Prostate gland (tissue), 2 donors: Measurements from ENCODE around the gene CXorf66. TPM values are rescaled to one million over a fixed set of nuclear protein-coding genes. Genes with fewer than 3 reads are reported as not detected.
"Not testable (repeated sequence)": the region's sequence is repeated elsewhere in the genome, so short reads cannot be mapped to it uniquely, and the experiment has no call there.

Experiments
- DNase-seq: peaks from one replicate; pipeline ENCODE4 v3.0.0-alpha.2; 2019; ENCODE audit warnings: low spot score
- H3K27ac ChIP-seq, 2 donors: fragments of 200-600 bp; sonication (generic); 2 replicates each; pipeline ENCODE4 v1.5.1; 2017 to 2019
- H3K27me3 ChIP-seq: fragments of 200-600 bp; sonication (generic); replicated peaks from 2 replicates; pipeline ENCODE4 v1.5.1; 2019; ENCODE audit not compliant: insufficient read depth
- H3K36me3 ChIP-seq, 2 donors: fragments of 200-600 bp; sonication (generic); 1 replicate in 1 of 2; 2 replicates in 1 of 2; pipeline versions ENCODE4 v1.5.1 to v1.8.1; 2017 to 2019
- H3K4me1 ChIP-seq: fragments of 200-600 bp; sonication (generic); replicated peaks from 2 replicates; pipeline ENCODE4 v1.5.1; 2019
- H3K4me3 ChIP-seq, 2 donors: fragments of 200-600 bp; sonication (generic); 2 replicates each; pipeline ENCODE4 v1.5.1; 2017 to 2019
- H3K9me3 ChIP-seq: fragments of 200-600 bp; sonication (generic); 2 replicates; pipeline ENCODE4 v1.5.1; 2017
- POLR2A ChIP-seq: fragments of 450-650 bp; IDR thresholded peaks from one replicate; pipeline ENCODE4 v1.6.1; 2016; ENCODE audit warnings: antibody characterized with exemption, mild to moderate bottlenecking
- POLR2AphosphoS5 ChIP-seq: sonication (generic); formaldehyde crosslinking; IDR thresholded peaks from one replicate; pipeline ENCODE4 v1.6.1; 2017; ENCODE audit warnings: antibody characterized with exemption
- WGBS: methylation state at CpG from one replicate; pipeline ENCODE4 v1.1.5; 2018; 5-methylcytosine and 5-hydroxymethylcytosine counted together
- intact Hi-C: fragments of 100-400 bp; cut with DNase I; formaldehyde crosslinking; loops from one replicate; pipeline ENCODE4 v1.14.2; 2022
- total RNA-seq, 2 donors: library from RNA; depleted of rRNA; stranded (reverse); fragments of >200 nt; gene quantifications; one replicate each; pipeline ENCODE4 v1.1.0, GENCODE V29; 2016
- TF ChIP-seq, protein P1 (sequence below), 4 experiments: fragments of 200-600 bp in 2 of 4; fragments of 450-650 bp in 2 of 4; sonication (generic) in 2 of 4; IDR thresholded peaks; 1 replicate in 3 of 4; 2 replicates in 1 of 4; pipeline ENCODE4 v1.5.1; 2016 to 2019; ENCODE audit warnings: antibody characterized with exemption in 4 of 4, mild to moderate bottlenecking in 2 of 4, moderate library complexity in 2 of 4

CXorf66 gene
- total RNA-seq, 2 donors from 2014 or later: 0.45 TPM; not detected in 1

DNA sequence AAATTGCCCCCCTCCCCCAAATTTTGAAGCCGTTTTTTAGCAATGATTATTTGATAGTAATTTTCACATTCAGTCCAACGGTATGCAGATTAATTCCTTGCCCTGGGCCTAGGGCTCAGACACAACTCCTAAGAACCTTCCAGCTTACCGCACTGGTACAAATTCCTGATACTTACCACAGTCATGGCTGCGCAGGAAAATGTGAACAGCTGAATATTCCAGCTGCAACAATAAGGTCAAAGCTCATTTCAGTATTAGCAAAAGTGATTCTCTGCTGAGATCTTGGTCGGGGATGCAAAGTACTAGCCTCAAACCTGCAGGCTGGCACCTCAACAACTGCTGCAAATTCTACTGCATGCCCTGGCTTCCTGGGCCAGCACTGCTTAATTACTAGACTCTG lies 35.4 kb downstream of the CXorf66 start:
- WGBS: 61% methylated on average over 5 of the region's 5 CpGs
- DNase-seq: no peak
- Histone ChIP-seq H3K27ac (no peak overlapping the region), H3K27me3 (no peaks in the 10 kb centered on the region), H3K4me1 (no peaks in the 10 kb centered on the region), H3K36me3 (no peaks in the 10 kb centered on the region), H3K4me3 (no peak overlapping the region), H3K9me3 (no peaks in the 10 kb centered on the region)
- intact Hi-C loops: no loop called here
- TF ChIP-seq POLR2A: no peak
- TF ChIP-seq, protein P1, sequence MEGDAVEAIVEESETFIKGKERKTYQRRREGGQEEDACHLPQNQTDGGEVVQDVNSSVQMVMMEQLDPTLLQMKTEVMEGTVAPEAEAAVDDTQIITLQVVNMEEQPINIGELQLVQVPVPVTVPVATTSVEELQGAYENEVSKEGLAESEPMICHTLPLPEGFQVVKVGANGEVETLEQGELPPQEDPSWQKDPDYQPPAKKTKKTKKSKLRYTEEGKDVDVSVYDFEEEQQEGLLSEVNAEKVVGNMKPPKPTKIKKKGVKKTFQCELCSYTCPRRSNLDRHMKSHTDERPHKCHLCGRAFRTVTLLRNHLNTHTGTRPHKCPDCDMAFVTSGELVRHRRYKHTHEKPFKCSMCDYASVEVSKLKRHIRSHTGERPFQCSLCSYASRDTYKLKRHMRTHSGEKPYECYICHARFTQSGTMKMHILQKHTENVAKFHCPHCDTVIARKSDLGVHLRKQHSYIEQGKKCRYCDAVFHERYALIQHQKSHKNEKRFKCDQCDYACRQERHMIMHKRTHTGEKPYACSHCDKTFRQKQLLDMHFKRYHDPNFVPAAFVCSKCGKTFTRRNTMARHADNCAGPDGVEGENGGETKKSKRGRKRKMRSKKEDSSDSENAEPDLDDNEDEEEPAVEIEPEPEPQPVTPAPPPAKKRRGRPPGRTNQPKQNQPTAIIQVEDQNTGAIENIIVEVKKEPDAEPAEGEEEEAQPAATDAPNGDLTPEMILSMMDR (IDR thresholded peaks at IDR 0.05): no peak
- no peak for TF ChIP-seq POLR2AphosphoS5

DNA sequence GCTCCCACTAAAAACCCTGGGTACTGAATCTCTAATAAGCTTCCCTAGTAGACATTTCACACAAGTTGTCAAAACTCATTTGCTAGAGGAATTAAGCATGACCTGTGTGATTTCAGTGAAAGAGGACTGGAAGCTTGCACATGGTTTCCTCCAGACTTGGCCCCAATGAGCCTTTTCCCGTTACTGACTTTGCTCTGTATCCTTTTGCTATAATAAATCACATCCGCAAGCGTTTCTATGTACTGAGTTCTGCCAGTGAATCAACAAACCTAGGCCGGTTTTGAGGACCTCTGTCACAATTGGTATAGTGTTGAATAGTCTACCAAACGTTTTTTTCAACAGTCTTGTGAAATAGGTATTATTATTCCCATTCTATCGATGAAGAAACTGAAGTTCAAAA lies 40.6 kb downstream of the CXorf66 start:
- WGBS: 63% methylated on average over 6 of the region's 6 CpGs
- no peaks in the 10 kb centered on the region for H3K9me3 ChIP-seq
- DNase-seq: no peak
- H3K27me3 ChIP-seq: no peaks in the 10 kb centered on the region
- H3K27ac ChIP-seq: no peak overlapping the region
- no peaks in the 10 kb centered on the region for H3K4me1 ChIP-seq
- TF ChIP-seq POLR2AphosphoS5 (no peak), POLR2A (no peak)
- TF ChIP-seq, protein P1 (IDR thresholded peaks at IDR 0.05): no peak
- intact Hi-C loops: no loop called here
- H3K4me3 ChIP-seq: no peak overlapping the region
- H3K36me3 ChIP-seq: no peaks in the 10 kb centered on the region

DNA sequence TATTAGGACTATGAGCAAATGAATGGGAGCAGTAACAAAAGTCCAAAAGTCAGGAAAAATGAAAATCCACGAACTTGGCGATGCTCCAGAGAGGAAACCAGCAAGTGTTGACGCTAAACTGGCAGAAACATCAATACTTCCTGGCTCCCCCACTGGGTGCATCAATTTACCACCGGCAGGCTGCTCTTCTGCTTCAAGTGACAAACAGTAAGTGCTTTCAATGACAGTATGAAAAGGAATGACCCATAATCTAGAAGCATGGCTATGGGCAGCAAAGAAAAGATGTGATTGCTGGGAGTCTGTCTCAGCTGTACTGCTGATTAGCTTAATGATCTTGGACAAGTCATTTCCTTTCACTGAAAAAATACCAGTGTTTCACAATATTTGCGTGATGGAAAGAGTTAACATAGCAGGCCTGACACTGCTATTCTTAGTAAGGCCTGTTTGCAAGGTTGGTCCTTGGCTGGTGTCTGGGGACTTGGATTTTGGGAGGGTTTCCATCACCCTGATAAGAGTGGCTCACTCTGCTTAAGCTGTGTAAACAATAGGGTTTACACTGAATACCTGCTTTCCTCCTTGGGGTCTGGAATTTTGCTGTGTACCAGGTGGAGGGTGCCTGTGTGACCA lies 41.1 kb downstream of the CXorf66 start:
- Histone ChIP-seq H3K27me3 (no peaks in the 10 kb centered on the region), H3K36me3 (no peaks in the 10 kb centered on the region), H3K27ac (no peak overlapping the region), H3K9me3 (no peaks in the 10 kb centered on the region), H3K4me1 (no peaks in the 10 kb centered on the region), H3K4me3 (no peak overlapping the region)
- TF ChIP-seq POLR2AphosphoS5 (no peak), POLR2A (no peak)
- TF ChIP-seq, protein P1 (IDR thresholded peaks at IDR 0.05): no peak
- intact Hi-C loops: no loop called here
- WGBS: 61% methylated on average over 5 of the region's 5 CpGs
- DNase-seq: no peak

DNA sequence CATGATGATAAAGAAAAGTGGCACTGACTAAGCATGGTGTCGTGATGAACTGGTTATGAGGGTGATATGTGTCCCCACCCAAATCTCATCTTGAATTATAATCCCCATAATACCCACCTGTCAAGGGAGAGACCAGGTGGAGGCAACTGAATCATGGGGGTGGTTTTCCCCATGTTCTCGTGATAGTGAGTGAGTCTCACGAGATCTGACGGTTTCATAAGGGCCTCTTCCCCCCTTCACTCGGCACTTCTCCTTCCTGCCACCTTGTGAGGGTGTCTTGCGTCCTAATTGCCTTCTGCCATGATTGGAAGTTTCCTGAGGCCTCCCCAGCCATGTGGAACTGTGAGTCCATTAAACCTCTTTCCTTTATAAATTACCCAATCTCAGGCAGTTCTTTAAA lies 44.2 kb downstream of the CXorf66 start:
- H3K27ac ChIP-seq, H3K4me3 ChIP-seq, H3K27me3 ChIP-seq, H3K9me3 ChIP-seq, DNase-seq, H3K36me3 ChIP-seq, H3K4me1 ChIP-seq, intact Hi-C loops: not testable (repeated sequence)
- 97% methylated on average over 6 of the region's 6 CpGs for WGBS

DNA sequence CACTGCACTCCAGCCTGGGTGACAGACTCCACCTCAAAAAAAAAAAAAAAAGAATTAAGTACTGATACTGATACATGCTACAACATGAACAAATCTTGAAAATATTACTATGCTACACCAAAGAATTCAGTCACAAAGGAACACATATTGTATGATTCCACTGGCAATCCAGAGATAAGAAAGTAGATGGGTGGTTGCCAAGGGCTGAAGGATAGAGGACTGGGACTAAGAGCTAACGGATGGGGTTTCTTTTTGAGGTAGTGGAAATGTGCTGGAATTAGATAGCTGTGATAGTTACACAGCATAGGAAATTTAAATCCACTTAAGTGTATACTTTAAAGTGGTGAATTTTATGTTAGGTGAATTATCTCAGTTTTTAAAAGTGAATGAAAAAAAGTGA lies 45.0 kb downstream of the CXorf66 start:
- no peak for DNase-seq
- no peaks in the 10 kb centered on the region for H3K36me3 ChIP-seq
- intact Hi-C loops: no loop called here
- H3K9me3 ChIP-seq: no peaks in the 10 kb centered on the region
- H3K4me3 ChIP-seq: no peak overlapping the region
- H3K27me3 ChIP-seq: no peaks in the 10 kb centered on the region
- TF ChIP-seq POLR2AphosphoS5 (no peak), POLR2A (no peak)
- 57% methylated on average over 1 of the region's 1 CpG for WGBS
- H3K4me1 ChIP-seq: no peaks in the 10 kb centered on the region
- H3K27ac ChIP-seq: no peak overlapping the region

DNA sequence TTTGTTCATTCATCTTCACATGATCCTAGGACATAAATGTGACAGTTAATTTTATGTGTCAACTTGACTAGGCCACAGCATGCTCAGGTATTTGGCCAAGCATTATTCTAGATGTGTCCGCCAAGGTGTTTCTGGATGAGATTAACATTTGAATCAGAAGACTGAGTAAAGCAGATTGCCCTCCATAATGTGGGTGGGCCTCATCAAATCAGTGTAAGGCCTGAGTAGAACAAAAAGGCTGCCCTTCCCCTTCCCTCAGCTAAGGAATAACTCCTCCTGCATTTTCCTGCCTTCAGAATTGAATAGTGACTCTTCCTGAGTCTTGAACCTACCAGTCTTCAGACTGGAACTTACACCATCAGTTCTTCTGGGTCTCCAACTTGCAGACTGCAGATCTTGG lies 50.9 kb downstream of the CXorf66 start:
- Histone ChIP-seq H3K36me3 (no peaks in the 10 kb centered on the region), H3K4me1 (no peaks in the 10 kb centered on the region), H3K27me3 (no peaks in the 10 kb centered on the region), H3K4me3 (no peak overlapping the region), H3K9me3 (no peaks in the 10 kb centered on the region), H3K27ac (no peak overlapping the region)
- no peak for DNase-seq
- 100% methylated on average over 1 of the region's 1 CpG for WGBS
- TF ChIP-seq POLR2A (no peak), POLR2AphosphoS5 (no peak)
- TF ChIP-seq, protein P1 (IDR thresholded peaks at IDR 0.05): no peak
- intact Hi-C loops: no loop called here
